CD4-positive, alpha-beta T cell treated with Interleukin-2 at 100 ng/mL for 4 hours (primary cell): ENCODE results near the gene MAPK8IP1.
"Not testable (repeated sequence)": the region's sequence is repeated elsewhere in the genome, so short reads cannot be mapped to it uniquely, and the experiment has no call there.

ENCODE experiments used
- DNase-seq: peaks from one replicate; pipeline ENCODE4 v3.0.0-alpha.2; 2020; ENCODE audit warnings: low spot score

The MAPK8IP1 gene

GRCh38 chr11:45890886-45891550 is 5.6 kb downstream of the MAPK8IP1 start:
- DNase-seq: no peak

- DNase-seq: no peak
Observed at GRCh38 chr11:45892856-45893255, 7.4 kb downstream of the MAPK8IP1 start.

DNA sequence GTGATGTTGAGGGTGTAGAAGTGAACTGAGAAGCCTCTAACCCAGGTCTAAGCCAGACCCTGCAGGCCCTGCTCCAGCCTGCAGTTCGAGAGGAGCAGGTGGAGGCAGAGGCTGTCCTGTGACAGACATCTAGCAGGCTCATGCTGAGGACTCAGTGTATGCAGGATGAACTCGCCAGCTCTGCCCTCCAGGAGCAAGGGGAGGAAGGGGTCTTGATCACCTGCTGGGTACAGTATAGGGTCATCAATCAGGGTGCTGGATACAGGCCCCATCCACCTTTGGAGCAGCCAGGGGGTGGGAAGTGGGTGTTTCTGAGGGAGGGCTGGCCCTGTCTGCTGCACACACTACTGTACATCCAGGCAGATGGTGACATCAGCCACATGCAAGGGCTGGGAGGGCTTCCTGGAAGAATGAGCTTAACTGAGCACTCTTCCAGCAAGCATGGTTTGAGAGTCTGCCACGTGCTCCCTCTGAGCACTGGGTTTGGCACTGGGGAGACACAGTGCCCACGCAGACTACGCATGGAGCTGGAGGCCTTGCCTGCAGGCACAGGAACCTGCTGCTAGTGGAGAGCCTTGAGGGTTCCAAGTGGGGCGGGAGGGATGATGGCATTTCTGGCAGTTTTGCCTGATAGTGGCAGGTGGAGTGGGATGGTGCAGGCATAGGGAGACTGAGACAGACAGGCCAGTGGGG is 9.2 kb downstream of the MAPK8IP1 start:
- DNase-seq: no peak

GRCh38 chr11:45895553-45896259 is 10.3 kb downstream of the MAPK8IP1 start:
- no peak for DNase-seq

- no peak for DNase-seq
Observed at GRCh38 chr11:45896422-45896984, 11.1 kb downstream of the MAPK8IP1 start.

DNA sequence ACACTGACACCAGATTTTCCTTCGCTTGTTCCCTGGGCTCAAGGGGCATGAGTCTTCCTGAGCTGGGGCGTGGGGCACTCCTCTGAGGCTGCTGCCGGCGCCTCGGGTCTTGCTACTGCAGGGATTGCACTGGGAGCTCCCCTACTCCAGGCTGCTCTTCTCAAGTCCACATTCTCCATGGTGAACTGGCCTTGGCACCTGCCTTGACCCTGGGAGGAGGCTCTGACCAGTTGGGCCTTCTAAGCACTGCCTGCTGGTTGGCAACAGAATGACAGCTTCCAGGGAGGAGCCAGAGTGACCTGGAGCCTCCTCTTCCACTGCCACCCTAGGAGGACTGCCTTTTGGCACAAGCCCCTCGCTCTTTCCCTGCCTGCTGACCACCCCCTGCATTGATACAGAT is 12.1 kb downstream of the MAPK8IP1 start:
- no peak for DNase-seq

DNA sequence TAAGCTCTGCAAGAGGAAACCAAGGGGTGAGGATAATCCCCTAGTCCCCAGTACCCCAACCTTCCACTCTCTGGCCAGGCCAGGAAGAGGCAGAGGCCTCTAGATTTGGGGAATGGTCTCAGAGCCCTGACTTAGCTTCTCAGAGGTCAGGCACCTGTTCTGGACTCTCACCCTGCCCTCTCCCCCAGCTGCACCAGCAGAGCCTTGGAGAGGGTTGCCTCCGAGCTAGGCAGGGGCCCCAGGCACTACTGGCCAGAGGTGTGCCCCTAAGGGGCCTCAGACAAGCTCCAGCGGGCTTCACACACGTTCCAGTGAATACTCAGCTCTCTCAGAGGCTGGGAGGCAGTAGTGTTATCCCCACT is 13.6 kb downstream of the MAPK8IP1 start:
- DNase-seq: no peak

DNA sequence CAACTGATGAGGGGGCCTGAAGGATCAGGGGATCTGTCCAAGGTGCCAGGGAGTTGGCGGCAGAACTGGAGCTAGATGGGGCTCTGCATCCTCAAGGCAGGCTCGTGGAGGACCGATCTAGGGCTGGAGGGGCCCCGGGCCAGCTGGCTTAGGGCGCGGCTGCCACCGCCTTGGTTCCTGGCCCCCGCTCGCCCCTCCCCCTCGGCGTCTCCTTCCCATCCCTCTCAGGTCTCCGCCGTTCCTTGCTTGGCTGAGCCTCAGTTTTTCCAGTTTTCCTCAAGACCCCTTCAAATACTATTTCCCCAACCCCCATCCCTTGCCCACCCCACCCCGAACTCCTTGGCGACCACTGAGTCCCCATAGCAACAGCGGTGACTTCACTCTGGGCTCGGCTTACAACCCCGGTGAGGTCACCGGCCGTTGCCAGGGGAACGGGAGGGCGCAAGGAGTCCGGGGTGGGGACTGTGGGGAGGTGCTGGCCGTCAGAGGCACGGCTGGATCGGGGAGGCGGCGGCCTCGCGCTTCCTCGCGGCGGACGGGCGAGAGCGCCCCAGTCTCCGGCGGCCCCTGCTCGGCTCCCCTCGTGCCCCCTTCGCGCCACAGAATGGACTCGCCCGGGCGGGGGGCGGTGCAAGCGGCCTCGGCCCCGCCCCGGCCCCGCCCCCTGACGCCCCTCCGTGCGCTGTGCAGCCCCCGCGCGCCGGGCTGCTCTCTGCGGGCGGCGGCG is 14.2 kb downstream of the MAPK8IP1 start:
- peak; percentile 73 for DNase-seq

DNA sequence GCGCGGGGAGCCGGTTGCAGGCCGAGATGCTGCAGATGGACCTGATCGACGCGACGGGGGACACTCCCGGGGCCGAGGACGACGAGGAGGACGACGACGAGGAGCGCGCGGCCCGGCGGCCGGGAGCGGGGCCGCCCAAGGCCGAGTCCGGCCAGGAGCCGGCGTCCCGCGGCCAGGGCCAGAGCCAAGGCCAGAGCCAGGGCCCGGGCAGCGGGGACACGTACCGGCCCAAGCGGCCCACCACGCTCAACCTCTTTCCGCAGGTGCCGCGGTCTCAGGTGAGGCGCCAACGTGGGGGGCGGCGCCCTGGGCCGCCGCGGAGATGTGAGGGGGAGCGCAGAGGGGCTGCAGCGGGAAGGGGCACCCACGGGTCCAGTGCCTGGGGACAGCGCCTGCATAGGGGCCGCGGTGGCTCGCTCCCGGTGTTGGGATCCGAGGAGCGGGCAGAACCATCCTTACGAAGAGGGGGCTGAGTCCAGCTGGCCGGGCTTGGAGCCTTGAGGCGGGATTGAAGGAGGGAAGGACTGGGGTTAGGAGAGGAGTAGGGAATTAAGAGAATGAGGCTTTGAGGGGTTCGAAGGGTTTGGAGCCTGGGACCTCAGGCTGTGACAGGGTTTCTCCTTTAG is 14.8 kb downstream of the MAPK8IP1 start:
- DNase-seq: not testable (repeated sequence)

DNA sequence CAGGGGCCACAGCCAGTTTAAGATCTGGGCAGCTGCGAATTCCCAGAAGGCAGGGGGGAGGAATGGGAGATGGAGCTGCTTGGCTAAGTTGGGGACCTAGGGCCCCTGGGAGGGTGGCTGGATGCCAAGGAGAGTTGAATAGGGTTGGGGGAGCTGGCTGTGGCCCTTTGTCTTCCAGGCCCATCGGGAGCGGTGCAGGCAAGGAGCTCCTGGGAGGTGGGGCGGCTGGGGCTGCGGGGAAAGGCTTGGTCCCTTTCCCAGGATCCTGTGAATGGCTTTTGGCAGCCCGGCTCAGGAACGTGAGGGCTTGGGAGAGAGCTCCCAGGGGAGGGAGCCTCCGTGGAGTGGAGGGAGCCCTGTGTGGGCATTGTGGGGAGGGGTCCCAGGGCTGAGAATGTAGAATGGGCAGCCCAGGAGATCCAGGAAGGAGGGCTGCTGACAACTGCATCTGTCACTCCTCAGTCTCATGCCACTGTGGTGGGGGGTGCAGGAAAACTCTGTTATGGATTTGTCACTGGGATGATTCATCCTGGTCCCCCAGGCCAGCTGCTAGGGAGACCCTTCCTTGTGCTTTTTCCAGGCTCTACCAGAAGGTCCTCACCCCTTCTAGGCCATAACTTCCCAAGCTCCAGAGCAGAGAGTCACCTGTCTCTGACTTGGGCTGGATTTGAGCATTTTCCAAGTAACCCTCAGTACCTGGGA is 15.6 kb downstream of the MAPK8IP1 start:
- DNase-seq: no peak

DNA sequence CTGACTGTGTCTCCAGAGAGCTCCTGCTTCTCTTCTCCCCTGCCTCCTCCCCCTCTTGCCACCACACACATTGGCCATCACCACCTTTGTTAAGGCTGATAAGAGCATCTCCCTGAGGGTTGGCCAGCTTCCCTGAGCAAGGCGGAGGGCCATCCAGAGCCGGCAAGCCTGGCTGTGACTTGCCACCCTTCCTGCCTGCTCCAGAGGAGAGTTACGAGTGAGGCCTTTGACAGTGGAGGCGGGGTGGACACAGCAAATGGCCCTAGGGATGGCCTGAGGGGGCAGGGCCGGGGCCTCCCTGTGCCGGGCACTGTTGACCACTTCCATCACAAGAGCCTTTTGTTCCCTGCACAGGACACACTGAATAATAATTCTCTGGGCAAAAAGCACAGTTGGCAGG is 16.2 kb downstream of the MAPK8IP1 start:
- no peak for DNase-seq

DNA sequence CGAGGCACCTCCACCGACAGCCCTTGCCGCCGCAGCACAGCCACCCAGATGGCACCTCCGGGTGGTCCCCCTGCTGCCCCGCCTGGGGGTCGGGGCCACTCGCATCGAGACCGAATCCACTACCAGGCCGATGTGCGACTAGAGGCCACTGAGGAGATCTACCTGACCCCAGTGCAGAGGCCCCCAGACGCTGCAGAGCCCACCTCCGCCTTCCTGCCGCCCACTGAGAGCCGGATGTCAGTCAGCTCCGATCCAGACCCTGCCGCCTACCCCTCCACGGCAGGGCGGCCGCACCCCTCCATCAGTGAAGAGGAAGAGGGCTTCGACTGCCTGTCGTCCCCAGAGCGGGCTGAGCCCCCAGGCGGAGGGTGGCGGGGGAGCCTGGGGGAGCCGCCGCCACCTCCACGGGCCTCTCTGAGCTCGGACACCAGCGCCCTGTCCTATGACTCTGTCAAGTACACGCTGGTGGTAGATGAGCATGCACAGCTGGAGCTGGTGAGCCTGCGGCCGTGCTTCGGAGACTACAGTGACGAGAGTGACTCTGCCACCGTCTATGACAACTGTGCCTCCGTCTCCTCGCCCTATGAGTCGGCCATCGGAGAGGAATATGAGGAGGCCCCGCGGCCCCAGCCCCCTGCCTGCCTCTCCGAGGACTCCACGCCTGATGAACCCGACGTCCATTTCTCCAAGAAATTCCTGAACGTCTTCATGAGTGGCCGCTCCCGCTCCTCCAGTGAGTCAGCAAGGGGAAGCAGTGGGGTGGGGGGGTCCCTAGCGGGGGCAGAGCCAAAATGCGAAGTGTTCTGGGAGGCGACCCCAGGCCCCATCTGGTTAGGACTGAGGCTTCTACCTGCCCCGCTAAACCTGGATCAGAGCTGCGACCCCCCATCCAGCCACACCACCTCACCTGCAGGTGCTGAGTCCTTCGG is 17.3 kb downstream of the MAPK8IP1 start:
- no peak for DNase-seq

GRCh38 chr11:45904309-45904915 is 19.0 kb downstream of the MAPK8IP1 start:
- no peak for DNase-seq

- no peak for DNase-seq
Observed at GRCh38 chr11:45905095-45905494, 19.6 kb downstream of the MAPK8IP1 start.

DNA sequence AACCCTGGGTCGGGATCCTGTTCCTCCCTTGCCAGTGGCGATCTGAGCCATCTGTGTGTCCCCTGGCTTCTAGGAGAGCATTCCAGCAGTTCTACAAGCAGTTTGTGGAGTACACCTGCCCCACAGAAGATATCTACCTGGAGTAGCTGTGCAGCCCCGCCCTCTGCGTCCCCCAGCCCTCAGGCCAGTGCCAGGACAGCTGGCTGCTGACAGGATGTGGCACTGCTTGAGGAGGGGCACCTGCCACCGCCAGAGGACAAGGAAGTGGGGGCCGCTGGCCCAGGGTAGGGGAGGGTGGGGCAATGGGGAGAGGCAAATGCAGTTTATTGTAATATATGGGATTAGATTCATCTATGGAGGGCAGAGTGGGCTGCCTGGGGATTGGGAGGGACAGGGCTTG is 20.1 kb downstream of the MAPK8IP1 start:
- not testable (repeated sequence) for DNase-seq

DNA sequence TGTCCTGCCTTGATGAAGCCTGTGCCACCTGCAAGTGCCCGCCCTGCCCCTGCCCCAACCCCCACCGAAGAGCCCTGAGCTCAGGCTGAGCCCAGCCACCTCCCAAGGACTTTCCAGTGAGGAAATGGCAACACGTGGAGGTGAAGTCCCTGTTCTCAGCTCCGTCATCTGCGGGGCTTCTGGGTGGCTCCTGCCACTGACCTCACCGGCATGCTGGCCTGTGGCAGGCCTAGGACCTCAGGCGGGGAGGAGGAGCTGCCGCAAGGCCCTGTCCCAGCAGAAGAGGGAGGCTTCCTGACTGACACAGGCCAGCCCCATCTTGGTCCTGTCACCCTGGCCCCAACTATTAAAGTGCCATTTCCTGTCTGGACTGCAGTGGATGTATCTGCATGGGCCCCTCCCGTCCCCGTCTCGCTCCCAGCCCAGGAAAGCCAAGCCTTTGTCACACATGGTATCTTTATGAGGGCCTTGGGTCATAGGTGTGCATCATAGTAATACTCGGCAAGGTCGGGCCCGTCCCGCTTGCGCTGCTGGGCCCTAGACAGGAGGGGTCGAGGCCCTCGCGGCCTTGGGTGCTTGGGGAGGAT is 20.7 kb downstream of the MAPK8IP1 start:
- DNase-seq: no peak

GRCh38 chr11:45906965-45907611 is 21.6 kb downstream of the MAPK8IP1 start, which contains the start of gene FREY1:
Gene FREY1 (minus strand): TSS chr11:45907271. CDS start chr11:45907245, 26 bp downstream.
- DNase-seq: no peak

GRCh38 chr11:45907911-45908370 is 22.5 kb downstream of the MAPK8IP1 start:
- no peak for DNase-seq
